Occipital lobe (tissue), 2 donors: ENCODE data around the gene CXorf49B. TPM values are rescaled to one million over a fixed set of nuclear protein-coding genes. Genes with fewer than 3 reads are reported as not detected.
"Not testable (repeated sequence)": the region's sequence is repeated elsewhere in the genome, so short reads cannot be mapped to it uniquely, and the experiment has no call there.

ENCODE experiments used
- DNase-seq: peaks from one replicate; lab custom pipeline; 2025; lab: John Stamatoyannopoulos, UW
- total RNA-seq: library from RNA; depleted of rRNA; stranded (reverse); fragments of >200 nt; gene quantifications from one replicate; pipeline ENCODE4 v1.2.3, GENCODE V29; 2014

Gene CXorf49B
- not detected for total RNA-seq

DNA sequence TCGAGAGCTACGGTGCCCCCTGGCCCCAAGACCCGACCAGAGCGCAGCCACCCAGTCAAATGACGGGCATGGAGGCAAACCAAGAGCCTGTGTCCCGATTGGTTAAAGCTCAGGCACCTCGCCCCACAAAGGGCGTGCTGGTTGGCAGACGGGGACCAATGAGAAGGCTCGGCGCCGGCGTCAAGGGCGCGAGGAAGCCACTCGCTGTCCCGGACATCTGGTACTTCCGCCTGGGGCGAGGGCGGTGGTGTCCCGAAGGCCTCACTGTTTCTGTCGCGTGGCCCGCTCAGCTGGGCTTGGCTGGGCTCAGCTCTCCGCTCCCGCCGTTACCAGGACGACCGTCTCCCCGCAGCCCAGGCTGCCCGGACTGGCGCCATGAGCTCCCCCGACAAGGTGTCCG, at the start of gene CXorf49B:
CXorf49B (plus strand) TSS at position 301 of the 400 bp plus-strand sequence; CDS start at position 376, 75 bp downstream.
- DNase-seq: not testable (repeated sequence)

DNA sequence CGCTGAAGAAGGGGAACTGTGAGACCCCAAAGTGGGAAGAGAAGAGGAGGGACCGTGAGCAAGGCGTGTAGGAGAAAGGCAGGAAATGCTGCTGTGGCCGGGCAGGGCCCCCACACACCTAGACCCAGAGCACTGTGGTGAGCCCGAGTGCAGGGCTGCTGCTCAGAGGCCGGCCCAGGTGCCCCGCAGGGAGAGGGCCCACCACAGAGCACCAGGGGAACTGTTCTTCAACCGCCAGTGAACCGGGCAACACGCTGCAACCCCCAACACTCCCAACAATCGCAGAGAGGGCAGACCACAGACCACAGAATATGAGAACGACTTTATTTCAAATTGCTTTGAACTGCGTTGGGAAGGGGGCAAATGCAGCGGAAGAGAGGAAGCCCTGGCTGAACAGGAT, 49.1 kb upstream of the CXorf49B start:
- DNase-seq: not testable (repeated sequence)

DNA sequence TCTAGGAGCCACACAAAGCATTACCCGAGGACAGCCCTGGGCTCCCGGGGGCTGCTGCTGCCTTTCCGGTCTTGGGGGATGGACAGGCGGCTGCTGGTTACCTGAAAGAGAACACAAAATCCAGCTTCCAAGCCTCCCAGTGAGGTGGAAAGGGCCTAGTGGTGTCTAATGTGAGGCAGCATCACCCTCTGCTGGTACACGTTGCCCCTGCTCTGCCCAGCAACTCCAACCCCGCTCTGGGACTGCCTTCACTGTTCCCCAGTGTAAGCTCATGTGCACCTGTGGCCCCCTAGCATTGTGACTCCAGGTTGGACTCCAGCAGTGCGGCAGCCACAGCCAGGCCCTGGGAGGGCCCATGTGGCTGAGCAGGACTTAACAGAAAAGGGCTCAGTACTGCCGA, 47.6 kb upstream of the CXorf49B start:
- DNase-seq: not testable (repeated sequence)

DNA sequence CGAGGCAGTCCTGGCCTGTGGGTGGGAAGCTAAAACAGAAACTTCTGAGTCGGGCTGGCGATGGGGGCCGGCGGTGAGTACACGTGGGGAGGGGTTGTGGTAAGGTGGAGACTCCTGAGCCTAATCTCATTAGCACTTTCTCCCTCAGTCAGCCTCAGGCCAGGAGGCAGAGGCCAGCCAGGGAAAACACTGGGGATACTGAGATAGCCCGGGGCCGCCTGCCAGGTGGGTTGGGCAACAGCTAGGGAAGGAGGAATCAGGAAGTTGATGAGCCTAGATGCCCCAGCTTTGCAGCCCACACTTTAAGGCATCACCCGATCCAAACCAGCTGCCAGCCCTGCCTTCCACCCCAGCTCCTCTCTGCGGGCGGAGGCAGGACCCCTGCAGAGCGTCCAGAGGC, 46.8 kb upstream of the CXorf49B start:
- not testable (repeated sequence) for DNase-seq

DNA sequence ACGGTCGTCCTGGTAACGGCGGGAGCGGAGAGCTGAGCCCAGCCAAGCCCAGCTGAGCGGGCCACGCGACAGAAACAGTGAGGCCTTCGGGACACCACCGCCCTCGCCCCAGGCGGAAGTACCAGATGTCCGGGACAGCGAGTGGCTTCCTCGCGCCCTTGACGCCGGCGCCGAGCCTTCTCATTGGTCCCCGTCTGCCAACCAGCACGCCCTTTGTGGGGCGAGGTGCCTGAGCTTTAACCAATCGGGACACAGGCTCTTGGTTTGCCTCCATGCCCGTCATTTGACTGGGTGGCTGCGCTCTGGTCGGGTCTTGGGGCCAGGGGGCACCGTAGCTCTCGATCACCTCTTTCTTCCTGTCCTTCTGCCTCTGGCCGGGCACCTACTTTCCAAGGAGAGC, 45.0 kb upstream of the CXorf49B start, which contains the start of gene CXorf49:
CXorf49 (minus strand) TSS at position 101 of the 400 bp plus-strand sequence. CDS start 134 bp downstream, outside the sequence.
- DNase-seq: not testable (repeated sequence)

DNA sequence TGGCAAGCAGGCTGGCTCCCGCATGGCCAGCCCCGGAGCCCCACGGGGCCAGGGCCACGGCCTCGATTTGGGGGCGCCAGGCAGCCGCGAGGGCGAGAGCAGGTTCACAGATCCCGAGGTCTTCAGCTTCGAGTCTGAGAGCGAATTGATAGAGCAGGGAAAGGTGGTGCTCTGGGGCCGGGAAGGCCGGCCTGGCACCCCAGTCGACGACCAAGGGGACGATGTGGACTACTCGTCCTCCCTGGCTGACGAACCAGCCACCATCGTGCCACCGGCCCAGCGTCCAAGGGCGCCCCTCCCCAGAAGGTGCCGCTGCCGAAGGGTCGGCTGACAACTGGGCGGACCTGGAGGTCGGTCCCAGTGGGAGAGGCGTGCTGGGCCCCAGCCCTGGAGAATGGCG, 44.0 kb upstream of the CXorf49B start:
- not testable (repeated sequence) for DNase-seq

DNA sequence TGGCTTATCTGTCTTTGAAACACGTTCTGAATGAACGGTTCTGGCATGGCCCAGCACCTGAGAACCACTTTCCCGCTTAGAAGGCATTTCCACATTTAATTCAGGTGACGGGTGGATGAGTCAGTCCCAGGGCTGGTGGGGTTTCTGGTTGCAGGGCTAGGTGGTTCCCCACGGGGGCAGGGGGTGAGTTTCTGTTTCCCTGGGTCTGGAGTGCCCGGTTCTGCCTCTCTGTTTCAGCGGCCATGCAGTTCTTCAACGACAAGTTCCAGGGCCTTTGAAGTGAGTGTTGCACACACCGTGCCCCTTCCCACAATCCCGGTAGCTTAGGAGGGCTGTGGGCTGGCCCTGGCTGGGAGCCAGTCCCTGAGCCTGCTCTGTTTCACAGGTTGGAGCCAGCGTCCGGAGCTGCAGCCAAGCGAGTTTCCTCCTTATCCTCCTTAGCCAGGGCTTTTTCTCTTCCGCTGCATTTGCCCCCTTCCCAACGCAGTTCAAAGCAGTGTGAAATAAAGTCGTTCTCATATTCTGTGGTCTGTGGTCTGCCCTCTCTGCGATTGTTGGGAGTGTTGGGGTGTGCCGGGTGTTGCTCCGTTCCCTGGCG, 42.8 kb upstream of the CXorf49B start:
- not testable (repeated sequence) for DNase-seq

DNA sequence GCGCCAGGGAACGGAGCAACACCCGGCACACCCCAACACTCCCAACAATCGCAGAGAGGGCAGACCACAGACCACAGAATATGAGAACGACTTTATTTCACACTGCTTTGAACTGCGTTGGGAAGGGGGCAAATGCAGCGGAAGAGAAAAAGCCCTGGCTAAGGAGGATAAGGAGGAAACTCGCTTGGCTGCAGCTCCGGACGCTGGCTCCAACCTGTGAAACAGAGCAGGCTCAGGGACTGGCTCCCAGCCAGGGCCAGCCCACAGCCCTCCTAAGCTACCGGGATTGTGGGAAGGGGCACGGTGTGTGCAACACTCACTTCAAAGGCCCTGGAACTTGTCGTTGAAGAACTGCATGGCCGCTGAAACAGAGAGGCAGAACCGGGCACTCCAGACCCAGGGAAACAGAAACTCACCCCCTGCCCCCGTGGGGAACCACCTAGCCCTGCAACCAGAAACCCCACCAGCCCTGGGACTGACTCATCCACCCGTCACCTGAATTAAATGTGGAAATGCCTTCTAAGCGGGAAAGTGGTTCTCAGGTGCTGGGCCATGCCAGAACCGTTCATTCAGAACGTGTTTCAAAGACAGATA, 2.4 kb upstream of the CXorf49B start:
- DNase-seq: not testable (repeated sequence)

DNA sequence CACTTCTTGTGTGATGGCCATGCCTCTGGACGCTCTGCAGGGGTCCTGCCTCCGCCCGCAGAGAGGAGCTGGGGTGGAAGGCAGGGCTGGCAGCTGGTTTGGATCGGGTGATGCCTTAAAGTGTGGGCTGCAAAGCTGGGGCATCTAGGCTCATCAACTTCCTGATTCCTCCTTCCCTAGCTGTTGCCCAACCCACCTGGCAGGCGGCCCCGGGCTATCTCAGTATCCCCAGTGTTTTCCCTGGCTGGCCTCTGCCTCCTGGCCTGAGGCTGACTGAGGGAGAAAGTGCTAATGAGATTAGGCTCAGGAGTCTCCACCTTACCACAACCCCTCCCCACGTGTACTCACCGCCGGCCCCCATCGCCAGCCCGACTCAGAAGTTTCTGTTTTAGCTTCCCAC, 1.7 kb downstream of the CXorf49B start:
- not testable (repeated sequence) for DNase-seq

DNA sequence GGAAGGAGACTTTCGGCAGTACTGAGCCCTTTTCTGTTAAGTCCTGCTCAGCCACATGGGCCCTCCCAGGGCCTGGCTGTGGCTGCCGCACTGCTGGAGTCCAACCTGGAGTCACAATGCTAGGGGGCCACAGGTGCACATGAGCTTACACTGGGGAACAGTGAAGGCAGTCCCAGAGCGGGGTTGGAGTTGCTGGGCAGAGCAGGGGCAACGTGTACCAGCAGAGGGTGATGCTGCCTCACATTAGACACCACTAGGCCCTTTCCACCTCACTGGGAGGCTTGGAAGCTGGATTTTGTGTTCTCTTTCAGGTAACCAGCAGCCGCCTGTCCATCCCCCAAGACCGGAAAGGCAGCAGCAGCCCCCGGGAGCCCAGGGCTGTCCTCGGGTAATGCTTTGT, 2.5 kb downstream of the CXorf49B start:
- DNase-seq: not testable (repeated sequence)

DNA sequence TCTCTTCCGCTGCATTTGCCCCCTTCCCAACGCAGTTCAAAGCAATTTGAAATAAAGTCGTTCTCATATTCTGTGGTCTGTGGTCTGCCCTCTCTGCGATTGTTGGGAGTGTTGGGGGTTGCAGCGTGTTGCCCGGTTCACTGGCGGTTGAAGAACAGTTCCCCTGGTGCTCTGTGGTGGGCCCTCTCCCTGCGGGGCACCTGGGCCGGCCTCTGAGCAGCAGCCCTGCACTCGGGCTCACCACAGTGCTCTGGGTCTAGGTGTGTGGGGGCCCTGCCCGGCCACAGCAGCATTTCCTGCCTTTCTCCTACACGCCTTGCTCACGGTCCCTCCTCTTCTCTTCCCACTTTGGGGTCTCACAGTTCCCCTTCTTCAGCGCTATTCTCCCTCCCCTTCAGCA, 4.0 kb downstream of the CXorf49B start:
- not testable (repeated sequence) for DNase-seq

DNA sequence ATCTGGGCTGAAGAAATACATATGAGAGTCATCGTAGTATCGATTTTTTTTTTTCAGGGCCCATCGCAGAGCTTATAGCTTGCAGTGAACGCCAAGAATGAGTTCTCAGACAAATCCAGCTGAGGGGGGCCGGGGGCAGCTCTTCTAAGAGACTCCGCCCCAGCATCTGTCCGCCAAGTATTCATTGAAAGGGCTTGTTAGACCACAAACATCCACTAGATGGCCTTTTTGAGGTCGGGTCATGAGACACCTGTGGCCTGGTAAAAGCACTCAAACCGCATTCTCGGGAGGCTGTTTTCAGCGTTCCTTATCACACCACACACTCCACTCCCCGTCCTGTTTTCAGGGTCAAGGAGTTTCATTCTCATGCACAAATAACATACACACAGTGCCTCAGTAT, 15.2 kb downstream of the CXorf49B start:
- DNase-seq: not testable (repeated sequence)

DNA sequence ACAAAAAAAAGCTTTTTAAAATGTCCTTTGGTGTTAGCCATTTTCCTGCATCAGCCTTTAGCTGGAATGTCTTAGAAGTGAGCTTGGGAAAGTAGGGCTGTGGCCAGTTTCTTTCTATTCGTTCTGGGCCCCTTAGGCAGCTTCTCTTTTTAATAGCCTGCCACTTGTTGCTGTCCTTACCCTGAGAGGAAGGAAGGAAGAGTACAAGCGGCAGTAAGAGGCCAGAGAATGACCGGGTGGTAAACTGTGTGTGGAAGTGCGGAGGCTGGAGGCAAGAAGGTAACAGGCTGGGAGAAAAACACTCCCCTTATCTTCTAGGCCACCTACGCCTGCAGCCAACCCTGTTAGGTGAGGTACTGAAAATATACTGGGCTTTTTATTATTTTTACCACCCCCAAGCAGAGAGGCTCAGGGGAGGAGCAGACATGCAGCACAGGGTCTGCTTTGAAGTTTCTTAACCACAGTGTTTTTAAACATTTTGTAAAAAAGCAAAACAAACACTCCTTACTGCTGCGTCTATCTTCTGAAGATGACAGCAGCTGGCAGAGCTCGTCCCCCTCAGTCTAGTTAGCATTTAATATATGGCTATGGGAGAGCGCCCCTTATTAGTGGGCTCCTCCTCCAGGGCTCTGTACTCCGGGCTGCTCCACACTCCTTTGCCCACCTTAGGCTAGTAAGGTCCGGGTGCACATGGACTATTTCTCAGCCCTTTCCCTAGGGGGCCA, 19.2 kb downstream of the CXorf49B start:
- not testable (repeated sequence) for DNase-seq

DNA sequence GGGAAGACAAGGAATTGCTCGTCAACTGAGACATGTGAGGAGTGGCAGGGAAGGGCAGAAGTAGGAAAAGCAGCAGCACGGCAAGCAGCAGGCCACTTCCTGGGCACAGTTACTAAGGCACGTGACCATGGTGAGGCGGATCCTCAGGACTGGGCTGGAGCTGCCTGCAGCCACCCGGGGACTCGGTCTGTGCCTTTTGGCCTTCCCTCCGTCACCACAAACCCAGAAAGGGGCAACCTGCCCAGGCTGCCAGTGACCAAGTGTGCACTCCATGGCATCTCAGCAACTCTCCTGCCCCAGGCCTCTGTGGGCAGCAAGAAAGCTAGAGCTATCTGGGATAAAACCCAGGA, 19.8 kb downstream of the CXorf49B start:
- not testable (repeated sequence) for DNase-seq

DNA sequence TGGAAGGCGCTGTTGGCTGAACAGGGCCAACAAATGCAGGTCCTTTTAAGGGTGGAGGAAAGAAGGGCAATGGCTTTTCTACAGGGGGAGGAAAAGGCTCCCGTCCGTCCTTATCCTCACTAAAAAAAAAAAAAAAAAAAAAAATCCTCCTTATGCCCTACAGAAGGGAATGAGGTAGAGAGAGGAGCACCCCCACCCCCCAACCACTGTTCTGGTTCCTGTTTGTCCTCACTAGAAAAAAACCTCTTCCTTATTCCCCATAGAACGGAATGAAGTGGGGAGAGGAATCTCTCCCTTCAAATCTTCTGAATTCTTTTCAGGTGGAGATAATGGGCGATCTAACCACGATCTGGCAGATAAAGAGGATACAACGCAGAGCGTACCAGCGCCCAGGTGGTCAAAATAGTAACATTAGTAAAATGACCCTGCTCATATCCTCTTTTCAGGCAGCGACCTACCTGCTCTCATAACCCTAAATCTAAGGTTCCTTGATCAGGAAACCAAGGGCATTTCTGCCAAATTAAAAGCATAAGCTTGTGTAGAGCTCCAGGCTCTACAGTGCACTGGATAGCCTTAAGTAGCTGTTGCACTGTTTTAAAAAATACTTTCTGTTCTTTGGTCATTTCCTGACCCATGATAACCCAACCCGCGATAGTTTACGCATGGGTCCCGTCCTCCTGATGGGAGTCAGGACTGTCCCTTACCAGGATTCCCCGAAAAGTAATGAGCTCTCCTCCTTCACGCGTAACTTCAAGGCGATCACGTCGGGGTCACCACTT, 20.6 kb downstream of the CXorf49B start:
- DNase-seq: not testable (repeated sequence)

DNA sequence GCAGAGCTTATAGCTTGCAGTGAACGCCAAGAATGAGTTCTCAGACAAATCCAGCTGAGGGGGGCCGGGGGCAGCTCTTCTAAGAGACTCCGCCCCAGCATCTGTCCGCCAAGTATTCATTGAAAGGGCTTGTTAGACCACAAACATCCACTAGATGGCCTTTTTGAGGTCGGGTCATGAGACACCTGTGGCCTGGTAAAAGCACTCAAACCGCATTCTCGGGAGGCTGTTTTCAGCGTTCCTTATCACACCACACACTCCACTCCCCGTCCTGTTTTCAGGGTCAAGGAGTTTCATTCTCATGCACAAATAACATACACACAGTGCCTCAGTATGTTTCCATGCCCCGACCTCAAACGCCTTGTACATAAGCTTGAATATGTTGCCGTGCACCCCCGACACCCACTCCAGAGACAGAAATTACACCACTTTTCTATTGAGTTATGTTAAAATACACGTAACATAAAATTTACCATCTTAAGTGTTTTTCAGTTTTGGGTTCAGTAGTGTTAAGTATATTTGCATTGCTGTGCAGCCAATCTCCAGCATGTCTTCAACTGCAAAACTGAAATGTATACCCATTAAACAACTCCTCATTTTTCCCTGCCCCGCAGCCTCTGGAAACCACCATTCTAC, 21.3 kb downstream of the CXorf49B start:
- DNase-seq: not testable (repeated sequence)

DNA sequence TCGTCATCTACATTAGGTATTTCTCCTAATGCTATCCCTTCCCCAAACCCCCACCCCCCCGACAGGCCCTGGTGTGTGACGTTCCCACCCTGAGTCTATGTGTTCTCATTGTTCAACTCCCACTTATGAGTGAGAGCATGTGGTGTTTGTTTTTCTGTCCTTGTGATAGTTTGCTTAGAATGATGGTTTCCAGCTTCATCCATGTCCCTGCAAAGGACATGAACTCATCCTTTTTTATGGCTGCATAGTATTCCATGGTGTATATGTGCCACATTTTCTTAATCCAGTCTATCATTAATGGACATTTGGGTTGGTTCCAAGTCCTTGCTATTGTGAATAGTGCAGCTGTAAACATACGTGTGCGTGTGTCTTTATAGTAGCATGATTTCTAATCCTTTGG, 43.3 kb downstream of the CXorf49B start:
- not testable (repeated sequence) for DNase-seq

DNA sequence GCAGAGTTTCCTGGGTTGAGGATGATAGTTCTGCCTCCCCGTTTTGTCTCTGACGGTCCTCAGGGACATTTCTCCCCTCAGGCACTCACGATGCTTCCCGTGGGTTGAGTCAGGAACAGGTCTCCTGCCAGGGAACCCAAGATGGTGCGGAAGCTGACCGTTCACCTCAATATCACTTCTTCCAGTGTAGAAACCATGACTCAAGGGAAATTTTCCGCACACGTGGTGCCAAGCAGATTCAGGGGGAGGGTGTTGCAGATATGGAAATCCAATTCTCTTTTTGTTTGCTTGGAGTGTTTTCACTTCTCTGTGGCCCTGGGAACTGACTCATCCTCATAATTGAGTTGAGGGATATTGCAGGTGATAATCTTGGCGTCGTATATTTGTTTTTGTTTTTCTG, 46.7 kb downstream of the CXorf49B start:
- no peak for DNase-seq

DNA sequence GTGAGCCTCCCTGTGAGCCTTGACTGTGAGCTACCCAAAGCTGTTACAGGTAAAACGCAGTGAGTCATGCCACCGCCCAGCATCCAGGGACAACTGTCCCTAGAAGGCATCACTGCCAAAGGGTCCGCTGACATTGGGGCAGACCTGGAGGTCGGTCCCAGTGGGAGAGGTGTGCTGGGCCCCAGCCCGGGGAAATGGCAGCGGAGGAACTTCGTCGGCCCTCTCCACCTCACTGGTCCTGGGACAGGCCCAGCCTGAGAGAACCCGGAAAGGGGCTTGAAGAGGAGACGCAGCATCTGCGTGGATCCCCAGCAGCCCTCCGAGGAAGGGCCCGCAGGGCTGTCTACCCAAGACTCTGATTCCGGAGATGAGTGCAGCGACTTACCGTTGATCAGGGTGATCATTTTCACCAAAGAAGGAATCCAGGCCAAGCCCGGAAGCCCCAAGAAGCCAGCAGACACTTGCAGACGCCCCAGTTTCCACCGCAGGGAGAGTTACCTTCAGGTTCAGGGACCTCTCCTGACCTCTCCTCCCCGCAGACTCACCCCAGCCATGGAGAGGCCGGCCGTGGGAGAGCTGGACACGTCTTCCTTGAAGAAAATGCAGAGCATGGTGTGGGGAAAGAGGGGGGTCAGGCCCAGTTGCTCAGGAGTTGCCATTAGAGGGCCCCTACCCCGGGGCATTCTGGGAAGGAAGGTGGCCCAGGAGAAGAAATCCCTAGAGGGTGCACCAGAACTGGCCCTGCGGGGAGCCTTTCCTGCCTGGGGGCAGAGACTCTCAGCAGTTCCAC, 51.2 kb downstream of the CXorf49B start:
- no peak for DNase-seq

DNA sequence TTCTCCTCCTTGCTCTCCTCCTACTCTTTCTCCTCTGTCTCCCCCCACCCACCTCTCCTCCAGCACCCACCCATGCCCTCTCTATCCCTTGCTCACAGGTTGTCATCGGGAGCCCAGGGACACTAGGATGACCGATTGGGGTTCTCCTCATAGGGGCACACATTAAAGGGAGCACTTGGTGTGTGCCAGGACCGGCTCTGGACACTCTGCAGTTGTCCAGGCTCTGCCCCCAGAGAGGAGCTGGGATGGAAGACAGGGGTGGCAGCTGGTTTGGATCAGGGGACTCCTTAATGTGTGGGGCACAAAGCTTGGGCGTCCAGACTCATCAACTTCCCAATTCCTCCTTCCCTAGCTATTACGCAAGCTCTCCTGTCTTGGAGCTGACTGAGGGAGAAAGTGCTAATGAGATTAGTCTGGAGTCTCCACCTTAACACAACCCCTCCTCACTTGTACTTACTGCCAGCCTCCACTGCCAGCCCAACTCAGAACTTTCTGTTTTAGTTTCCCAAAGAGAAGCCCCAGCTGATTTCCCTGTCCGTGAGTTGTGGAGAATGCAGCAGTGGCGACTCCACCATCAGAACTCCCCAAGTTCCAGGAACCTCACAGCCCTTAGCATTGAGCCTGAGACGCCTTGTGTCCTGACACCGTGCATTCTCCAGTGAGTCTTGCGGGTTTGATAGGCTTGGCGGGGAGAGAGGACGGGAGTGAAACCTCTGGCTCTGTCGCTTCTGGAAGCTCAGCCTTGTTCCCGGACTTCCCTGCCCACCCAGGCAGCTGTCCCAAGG, 52.2 kb downstream of the CXorf49B start:
- no peak for DNase-seq
